NB4 (cell line): ENCODE measurements around the gene CCDC127.
"Not testable (repeated sequence)": the region's sequence is repeated elsewhere in the genome, so short reads cannot be mapped to it uniquely, and the experiment has no call there.

Experiments used
- MYC ChIP-seq: IDR thresholded peaks from 2 replicates; pipeline ENCODE4 v1.6.1; 2011; ENCODE audit warnings: low read depth, low read length
- POLR2A ChIP-seq: IDR thresholded peaks from 2 replicates; pipeline ENCODE4 v1.6.1; 2011; ENCODE audit warnings: mild to moderate bottlenecking; ENCODE audit not compliant: insufficient read length; ENCODE audit errors: extremely low read depth
- TF ChIP-seq, protein P1 (sequence below): IDR thresholded peaks from one replicate; pipeline ENCODE4 v1.5.1; 2012; ENCODE audit warnings: low read depth, low read length

GRCh38 chr5:255116-255515 lies 37.2 kb upstream of the CCDC127 start:
- not testable (repeated sequence) for TF ChIP-seq POLR2A, MYC
- TF ChIP-seq, protein P1, sequence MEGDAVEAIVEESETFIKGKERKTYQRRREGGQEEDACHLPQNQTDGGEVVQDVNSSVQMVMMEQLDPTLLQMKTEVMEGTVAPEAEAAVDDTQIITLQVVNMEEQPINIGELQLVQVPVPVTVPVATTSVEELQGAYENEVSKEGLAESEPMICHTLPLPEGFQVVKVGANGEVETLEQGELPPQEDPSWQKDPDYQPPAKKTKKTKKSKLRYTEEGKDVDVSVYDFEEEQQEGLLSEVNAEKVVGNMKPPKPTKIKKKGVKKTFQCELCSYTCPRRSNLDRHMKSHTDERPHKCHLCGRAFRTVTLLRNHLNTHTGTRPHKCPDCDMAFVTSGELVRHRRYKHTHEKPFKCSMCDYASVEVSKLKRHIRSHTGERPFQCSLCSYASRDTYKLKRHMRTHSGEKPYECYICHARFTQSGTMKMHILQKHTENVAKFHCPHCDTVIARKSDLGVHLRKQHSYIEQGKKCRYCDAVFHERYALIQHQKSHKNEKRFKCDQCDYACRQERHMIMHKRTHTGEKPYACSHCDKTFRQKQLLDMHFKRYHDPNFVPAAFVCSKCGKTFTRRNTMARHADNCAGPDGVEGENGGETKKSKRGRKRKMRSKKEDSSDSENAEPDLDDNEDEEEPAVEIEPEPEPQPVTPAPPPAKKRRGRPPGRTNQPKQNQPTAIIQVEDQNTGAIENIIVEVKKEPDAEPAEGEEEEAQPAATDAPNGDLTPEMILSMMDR, result not testable (repeated sequence)
